NT2/D1 (cell line): ENCODE results near the gene PTGER3.

Experiments used
- SUZ12 ChIP-seq: IDR thresholded peaks from 2 replicates; pipeline ENCODE4 v1.6.1; 2011; ENCODE audit not compliant: insufficient read length, insufficient read depth; ENCODE audit errors: extremely low read depth
- YY1 ChIP-seq: IDR thresholded peaks from 2 replicates; pipeline ENCODE4 v1.6.1; 2011; ENCODE audit not compliant: insufficient read length, insufficient read depth

DNA sequence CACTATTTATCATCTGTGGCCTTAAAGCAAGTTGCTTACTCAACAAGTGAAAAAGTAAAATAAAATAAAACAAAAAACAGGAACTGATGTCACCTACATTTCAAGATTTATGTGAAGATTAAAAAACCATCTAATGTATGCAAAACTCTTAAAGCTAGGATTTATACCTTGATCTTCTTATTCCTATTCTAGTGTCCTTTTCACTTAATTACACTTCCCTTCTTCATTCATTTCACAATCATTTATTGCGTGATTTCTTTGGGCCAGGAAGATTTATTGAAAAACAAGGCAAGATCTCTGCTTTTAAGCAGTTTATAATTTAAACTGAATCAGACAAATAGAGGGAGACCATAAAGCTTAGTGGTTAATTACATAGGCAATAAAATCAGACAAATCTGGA is 18.6 kb downstream of the PTGER3 start:
- TF ChIP-seq SUZ12 (no peak), YY1 (no peak)
